ENCODE data around the gene PRKAR1B.

GRCh38 chr7:759569-759968 lies 32.5 kb upstream of the PRKAR1B start:
- TF ChIP-seq, protein P1, sequence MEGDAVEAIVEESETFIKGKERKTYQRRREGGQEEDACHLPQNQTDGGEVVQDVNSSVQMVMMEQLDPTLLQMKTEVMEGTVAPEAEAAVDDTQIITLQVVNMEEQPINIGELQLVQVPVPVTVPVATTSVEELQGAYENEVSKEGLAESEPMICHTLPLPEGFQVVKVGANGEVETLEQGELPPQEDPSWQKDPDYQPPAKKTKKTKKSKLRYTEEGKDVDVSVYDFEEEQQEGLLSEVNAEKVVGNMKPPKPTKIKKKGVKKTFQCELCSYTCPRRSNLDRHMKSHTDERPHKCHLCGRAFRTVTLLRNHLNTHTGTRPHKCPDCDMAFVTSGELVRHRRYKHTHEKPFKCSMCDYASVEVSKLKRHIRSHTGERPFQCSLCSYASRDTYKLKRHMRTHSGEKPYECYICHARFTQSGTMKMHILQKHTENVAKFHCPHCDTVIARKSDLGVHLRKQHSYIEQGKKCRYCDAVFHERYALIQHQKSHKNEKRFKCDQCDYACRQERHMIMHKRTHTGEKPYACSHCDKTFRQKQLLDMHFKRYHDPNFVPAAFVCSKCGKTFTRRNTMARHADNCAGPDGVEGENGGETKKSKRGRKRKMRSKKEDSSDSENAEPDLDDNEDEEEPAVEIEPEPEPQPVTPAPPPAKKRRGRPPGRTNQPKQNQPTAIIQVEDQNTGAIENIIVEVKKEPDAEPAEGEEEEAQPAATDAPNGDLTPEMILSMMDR (IDR thresholded peaks at IDR 0.05): no peak
- no peak for TF ChIP-seq POLR2A (IDR thresholded peaks at IDR 0.05)

Data from thyroid gland (tissue), 4 donors.